ENCODE measurements around the gene MMP11. TPM values are rescaled to one million over a fixed set of nuclear protein-coding genes. Genes with fewer than 3 reads are reported as not detected.

The MMP11 gene
- total and polyA plus RNA-seq, 2 experiments from 2014 or later = 5.3 to 17.4 TPM

GRCh38 chr22:23750367-23750713 is 22.3 kb upstream of the MMP11 start (continued):
- TF ChIP-seq, protein P1, sequence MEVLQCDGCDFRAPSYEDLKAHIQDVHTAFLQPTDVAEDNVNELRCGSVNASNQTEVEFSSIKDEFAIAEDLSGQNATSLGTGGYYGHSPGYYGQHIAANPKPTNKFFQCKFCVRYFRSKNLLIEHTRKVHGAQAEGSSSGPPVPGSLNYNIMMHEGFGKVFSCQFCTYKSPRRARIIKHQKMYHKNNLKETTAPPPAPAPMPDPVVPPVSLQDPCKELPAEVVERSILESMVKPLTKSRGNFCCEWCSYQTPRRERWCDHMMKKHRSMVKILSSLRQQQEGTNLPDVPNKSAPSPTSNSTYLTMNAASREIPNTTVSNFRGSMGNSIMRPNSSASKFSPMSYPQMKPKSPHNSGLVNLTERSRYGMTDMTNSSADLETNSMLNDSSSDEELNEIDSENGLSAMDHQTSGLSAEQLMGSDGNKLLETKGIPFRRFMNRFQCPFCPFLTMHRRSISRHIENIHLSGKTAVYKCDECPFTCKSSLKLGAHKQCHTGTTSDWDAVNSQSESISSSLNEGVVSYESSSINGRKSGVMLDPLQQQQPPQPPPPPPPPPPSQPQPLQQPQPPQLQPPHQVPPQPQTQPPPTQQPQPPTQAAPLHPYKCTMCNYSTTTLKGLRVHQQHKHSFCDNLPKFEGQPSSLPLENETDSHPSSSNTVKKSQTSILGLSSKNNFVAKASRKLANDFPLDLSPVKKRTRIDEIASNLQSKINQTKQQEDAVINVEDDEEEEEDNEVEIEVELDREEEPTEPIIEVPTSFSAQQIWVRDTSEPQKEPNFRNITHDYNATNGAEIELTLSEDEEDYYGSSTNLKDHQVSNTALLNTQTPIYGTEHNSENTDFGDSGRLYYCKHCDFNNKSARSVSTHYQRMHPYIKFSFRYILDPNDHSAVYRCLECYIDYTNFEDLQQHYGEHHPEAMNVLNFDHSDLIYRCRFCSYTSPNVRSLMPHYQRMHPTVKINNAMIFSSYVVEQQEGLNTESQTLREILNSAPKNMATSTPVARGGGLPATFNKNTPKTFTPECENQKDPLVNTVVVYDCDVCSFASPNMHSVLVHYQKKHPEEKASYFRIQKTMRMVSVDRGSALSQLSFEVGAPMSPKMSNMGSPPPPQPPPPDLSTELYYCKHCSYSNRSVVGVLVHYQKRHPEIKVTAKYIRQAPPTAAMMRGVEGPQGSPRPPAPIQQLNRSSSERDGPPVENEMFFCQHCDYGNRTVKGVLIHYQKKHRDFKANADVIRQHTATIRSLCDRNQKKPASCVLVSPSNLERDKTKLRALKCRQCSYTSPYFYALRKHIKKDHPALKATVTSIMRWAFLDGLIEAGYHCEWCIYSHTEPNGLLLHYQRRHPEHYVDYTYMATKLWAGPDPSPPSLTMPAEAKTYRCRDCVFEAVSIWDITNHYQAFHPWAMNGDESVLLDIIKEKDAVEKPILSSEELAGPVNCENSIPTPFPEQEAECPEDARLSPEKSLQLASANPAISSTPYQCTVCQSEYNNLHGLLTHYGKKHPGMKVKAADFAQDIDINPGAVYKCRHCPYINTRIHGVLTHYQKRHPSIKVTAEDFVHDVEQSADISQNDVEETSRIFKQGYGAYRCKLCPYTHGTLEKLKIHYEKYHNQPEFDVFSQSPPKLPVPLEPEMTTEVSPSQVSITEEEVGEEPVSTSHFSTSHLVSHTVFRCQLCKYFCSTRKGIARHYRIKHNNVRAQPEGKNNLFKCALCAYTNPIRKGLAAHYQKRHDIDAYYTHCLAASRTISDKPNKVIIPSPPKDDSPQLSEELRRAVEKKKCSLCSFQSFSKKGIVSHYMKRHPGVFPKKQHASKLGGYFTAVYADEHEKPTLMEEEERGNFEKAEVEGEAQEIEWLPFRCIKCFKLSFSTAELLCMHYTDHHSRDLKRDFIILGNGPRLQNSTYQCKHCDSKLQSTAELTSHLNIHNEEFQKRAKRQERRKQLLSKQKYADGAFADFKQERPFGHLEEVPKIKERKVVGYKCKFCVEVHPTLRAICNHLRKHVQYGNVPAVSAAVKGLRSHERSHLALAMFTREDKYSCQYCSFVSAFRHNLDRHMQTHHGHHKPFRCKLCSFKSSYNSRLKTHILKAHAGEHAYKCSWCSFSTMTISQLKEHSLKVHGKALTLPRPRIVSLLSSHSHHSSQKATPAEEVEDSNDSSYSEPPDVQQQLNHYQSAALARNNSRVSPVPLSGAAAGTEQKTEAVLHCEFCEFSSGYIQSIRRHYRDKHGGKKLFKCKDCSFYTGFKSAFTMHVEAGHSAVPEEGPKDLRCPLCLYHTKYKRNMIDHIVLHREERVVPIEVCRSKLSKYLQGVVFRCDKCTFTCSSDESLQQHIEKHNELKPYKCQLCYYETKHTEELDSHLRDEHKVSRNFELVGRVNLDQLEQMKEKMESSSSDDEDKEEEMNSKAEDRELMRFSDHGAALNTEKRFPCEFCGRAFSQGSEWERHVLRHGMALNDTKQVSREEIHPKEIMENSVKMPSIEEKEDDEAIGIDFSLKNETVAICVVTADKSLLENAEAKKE (CRISPR knock-in tag; IDR thresholded peaks at IDR 0.05) = no peak
- TF ChIP-seq NANOG (IDR thresholded peaks at IDR 0.05; ENCODE audit: borderline replicate concordance) = no peak
- TF ChIP-seq POLR2AphosphoS5 (IDR thresholded peaks at IDR 0.05; ENCODE audit: low read depth) = no peak

GRCh38 chr22:23750714-23751440 is 21.8 kb upstream of the MMP11 start, which contains the start of gene ZNF70:
TSS of gene ZNF70 (minus strand) at chr22:23751112. CDS start at chr22:23745140, 5,972 bp downstream.
- no peaks in the 10 kb centered on the region for H3K36me3 ChIP-seq (ENCODE audit: insufficient read depth)
- peaks cover 10% of the 10 kb centered on the region for H3K4me1 ChIP-seq (ENCODE audit: insufficient read depth)
- DNase-seq (ENCODE audit: low spot score) (peak; percentile 96), ATAC-seq (peak; percentile 90)
- no peaks in the 10 kb centered on the region for H4K20me1 ChIP-seq (replicated peaks; ENCODE audit: insufficient read depth)
- Mint-ChIP-seq H3K9me3 (no peaks in the 10 kb centered on the region), H3K36me3 (ENCODE audit: low read depth) (peaks cover 2% of the 10 kb centered on the region; the same call in 1 of the 3 replicates), H3K27ac (peak within 1 kb of the TSS; percentile 86), H3K27me3 (ENCODE audit: insufficient read depth, low read depth, poor library complexity) (peaks cover 18% of the 10 kb centered on the region), H3K4me3 (peak within 1 kb of the TSS; percentile 82), H3K4me1 (peaks cover 28% of the 10 kb centered on the region)
- H3F3A ChIP-seq (replicated peaks; ENCODE audit: low read depth) = 0 out of 2 replicates have a peak, but pooled peaks cover 5% of the 10 kb centered on the region
- H3K27me3 ChIP-seq (ENCODE audit: insufficient read depth) = no peaks in the 10 kb centered on the region
- H3K79me2 ChIP-seq (replicated peaks; ENCODE audit: insufficient read depth) = no peaks in the 10 kb centered on the region; the same call in 1 of the 2 replicates
- H2AFZ ChIP-seq = peak within 1 kb of the TSS; percentile 96
- peak within 1 kb of the TSS; percentile 90 for H3K27ac ChIP-seq (ENCODE audit: low read depth)
- peak within 1 kb of the TSS; percentile 91 for H3K4me3 ChIP-seq
- peak; percentile 77 for TF ChIP-seq POLR2AphosphoS5 (IDR thresholded peaks at IDR 0.05; ENCODE audit: low read depth)
- TF ChIP-seq CREB1 (CRISPR knock-in tag; IDR thresholded peaks at IDR 0.05; ENCODE audit: low read depth) = peak; percentile 78
- TF ChIP-seq, protein P2, sequence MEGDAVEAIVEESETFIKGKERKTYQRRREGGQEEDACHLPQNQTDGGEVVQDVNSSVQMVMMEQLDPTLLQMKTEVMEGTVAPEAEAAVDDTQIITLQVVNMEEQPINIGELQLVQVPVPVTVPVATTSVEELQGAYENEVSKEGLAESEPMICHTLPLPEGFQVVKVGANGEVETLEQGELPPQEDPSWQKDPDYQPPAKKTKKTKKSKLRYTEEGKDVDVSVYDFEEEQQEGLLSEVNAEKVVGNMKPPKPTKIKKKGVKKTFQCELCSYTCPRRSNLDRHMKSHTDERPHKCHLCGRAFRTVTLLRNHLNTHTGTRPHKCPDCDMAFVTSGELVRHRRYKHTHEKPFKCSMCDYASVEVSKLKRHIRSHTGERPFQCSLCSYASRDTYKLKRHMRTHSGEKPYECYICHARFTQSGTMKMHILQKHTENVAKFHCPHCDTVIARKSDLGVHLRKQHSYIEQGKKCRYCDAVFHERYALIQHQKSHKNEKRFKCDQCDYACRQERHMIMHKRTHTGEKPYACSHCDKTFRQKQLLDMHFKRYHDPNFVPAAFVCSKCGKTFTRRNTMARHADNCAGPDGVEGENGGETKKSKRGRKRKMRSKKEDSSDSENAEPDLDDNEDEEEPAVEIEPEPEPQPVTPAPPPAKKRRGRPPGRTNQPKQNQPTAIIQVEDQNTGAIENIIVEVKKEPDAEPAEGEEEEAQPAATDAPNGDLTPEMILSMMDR (conservative IDR thresholded peaks at IDR 0.05; ENCODE audit: low read depth in 2 of 2) = no peak
- H3K9me2 ChIP-seq (ENCODE audit: insufficient read depth) = no peaks in the 10 kb centered on the region
- peak within 1 kb of the TSS; percentile 95 for H3K4me2 ChIP-seq
